ENCODE measurements around the gene PRR5. TPM values are rescaled to one million over a fixed set of nuclear protein-coding genes. Genes with fewer than 3 reads are reported as not detected.

The PRR5 gene
- total and polyA plus RNA-seq, 2 of the 13 experiments (the other 11 are each of a cell fraction or from before 2014, with no cell fraction given) = 11.6 to 27.5 TPM

DNA sequence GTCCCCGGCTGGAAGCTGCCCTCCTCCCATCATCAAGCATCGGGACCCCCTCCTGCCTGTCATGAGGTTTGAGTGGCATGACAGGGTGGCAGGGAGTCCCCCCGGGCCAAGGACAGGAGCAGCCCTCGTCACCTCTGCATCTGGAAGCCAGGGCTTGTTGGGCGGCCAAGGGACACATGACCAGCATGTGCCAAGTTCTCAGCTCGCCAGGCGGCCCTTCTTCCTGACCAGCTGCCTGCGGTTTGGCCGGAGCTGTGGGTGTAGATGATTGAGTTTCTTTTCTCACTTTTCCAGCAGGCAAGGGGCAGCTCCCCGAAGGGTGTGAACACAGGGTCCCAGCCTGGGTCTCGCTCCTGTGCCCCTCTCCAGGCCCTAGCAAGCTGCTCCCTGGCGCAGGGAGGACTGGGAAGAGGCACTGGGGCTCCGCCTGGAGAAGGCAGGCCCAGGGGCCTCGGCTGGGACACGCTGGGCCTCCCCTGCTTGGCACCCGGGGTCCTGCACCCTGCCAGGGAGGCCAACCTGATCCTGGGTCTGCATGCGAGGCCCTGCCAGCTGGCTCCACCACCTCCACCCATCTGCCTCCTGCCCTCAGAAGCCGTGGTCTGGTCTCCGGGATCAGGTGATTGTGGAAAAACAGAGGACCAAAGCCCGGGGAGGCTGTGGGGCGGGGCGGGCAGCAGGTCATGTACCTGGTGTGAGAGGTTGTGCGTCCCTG, 63.7 kb downstream of the PRR5 start (continued):
- TF ChIP-seq, protein P1, sequence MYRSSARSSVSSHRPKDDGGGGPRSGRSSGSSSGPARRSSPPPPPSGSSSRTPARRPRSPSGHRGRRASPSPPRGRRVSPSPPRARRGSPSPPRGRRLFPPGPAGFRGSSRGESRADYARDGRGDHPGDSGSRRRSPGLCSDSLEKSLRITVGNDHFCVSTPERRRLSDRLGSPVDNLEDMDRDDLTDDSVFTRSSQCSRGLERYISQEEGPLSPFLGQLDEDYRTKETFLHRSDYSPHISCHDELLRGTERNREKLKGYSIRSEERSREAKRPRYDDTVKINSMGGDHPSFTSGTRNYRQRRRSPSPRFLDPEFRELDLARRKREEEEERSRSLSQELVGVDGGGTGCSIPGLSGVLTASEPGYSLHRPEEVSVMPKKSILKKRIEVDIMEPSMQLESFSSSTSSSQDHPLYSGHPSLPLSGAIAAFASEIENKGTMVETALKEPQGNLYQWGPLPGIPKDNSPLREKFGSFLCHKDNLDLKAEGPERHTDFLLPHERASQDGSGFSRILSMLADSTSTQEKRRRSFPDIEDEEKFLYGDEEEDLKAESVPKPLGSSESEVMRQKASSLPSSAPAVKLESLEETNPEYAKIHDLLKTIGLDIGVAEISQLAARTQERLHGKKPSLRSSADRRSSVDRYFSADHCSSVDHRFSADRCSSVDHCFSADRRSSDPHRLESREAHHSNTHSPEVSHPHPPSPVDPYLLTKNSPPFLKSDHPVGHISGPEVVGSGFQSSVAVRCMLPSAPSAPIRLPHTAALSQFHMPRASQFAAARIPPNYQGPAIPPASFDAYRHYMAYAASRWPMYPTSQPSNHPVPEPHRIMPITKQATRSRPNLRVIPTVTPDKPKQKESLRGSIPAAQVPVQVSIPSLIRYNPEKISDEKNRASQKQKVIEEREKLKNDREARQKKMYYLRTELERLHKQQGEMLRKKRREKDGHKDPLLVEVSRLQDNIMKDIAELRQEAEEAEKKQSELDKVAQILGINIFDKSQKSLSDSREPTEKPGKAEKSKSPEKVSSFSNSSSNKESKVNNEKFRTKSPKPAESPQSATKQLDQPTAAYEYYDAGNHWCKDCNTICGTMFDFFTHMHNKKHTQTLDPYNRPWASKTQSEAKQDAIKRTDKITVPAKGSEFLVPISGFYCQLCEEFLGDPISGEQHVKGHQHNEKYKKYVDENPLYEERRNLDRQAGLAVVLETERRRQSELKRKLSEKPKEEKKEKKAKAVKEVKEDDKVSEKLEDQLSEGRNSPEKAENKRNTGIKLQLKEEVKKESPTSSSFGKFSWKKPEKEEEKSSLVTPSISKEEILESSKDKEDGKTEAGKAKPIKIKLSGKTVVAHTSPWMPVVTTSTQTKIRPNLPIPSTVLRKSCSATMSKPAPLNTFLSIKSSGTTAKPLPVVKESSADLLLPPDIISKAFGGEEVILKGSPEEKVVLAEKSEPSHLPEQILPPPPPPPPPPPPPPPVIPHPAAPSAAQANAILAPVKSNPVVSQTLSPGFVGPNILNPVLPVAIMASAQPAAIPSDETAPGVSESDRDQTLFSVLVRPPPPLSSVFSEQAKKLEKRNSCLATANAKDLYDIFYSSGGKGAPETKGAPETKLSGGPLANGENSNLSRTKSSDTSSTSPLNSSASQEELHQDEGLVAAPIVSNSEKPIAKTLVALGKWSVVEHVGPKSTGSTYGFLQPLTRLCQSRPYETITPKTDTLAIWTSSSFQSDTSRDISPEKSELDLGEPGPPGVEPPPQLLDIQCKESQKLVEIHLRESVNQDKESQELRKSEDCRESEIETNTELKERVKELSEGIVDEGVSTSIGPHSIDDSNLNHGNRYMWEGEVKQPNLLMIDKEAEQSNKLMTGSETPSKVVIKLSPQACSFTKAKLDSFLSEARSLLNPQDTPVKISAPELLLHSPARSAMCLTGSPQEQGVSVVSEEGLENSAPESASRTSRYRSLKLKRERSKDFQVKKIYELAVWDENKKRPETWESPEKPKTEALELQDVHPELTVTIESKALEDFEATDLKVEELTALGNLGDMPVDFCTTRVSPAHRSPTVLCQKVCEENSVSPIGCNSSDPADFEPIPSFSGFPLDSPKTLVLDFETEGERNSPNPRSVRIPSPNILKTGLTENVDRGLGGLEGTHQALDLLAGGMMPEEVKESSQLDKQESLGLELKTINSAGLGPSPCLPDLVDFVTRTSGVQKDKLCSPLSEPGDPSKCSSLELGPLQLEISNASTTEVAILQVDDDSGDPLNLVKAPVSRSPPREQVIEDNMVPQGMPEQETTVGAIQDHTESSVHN (CRISPR knock-in tag; IDR thresholded peaks at IDR 0.05) = no peak
- TF ChIP-seq SP140L (CRISPR knock-in tag; IDR thresholded peaks at IDR 0.05; ENCODE audit: borderline replicate concordance) = no peak
- TF ChIP-seq ZNF556 (CRISPR knock-in tag; IDR thresholded peaks at IDR 0.05; ENCODE audit: borderline replicate concordance) = no peak
- TF ChIP-seq ATF3 (CRISPR knock-in tag; IDR thresholded peaks at IDR 0.05) = no peak
- TF ChIP-seq SP2 (CRISPR knock-in tag; IDR thresholded peaks at IDR 0.05) = no peak
- no peak for TF ChIP-seq ZC3H13 (CRISPR knock-in tag; IDR thresholded peaks at IDR 0.05)
